NT2/D1 (cell line): ENCODE measurements around the gene EML3.

Source experiments
- YY1 ChIP-seq: IDR thresholded peaks from 2 replicates; pipeline ENCODE4 v1.6.1; 2011; ENCODE audit not compliant: insufficient read length, insufficient read depth
- ZNF274 ChIP-seq: IDR thresholded peaks from 2 replicates; pipeline ENCODE4 v1.6.1; 2011; ENCODE audit warnings: mild to moderate bottlenecking, low read depth, low read length

GRCh38 chr11:62600367-62601121 is 12.0 kb downstream of the EML3 start:
- TF ChIP-seq YY1 (no peak), ZNF274 (no peak)
